GM13977 (cell line): Measurements from ENCODE around the gene CPSF4L.

Experiments
- DNase-seq: peaks from one replicate; pipeline ENCODE4 v3.0.0; 2012; ENCODE audit warnings: low spot score
- in situ Hi-C: fragments of 300-500 bp; cut with MboI; formaldehyde crosslinking; loops from one replicate; pipeline ENCODE4 v1.12.0; 2022; ENCODE audit warnings: low sequenced_read_pairs, low pct_unique_long_range_greater_than_20kb, mixed read lengths, inconsistent platforms; ENCODE audit not compliant: unreplicated experiment
- TF ChIP-seq, protein P1 (sequence below): IDR thresholded peaks from 2 replicates; pipeline ENCODE4 v1.5.1; 2012; ENCODE audit warnings: mild to moderate bottlenecking, control low read depth; ENCODE audit not compliant: insufficient read depth; ENCODE audit errors: extremely low read depth, missing control alignments

The CPSF4L gene

DNA sequence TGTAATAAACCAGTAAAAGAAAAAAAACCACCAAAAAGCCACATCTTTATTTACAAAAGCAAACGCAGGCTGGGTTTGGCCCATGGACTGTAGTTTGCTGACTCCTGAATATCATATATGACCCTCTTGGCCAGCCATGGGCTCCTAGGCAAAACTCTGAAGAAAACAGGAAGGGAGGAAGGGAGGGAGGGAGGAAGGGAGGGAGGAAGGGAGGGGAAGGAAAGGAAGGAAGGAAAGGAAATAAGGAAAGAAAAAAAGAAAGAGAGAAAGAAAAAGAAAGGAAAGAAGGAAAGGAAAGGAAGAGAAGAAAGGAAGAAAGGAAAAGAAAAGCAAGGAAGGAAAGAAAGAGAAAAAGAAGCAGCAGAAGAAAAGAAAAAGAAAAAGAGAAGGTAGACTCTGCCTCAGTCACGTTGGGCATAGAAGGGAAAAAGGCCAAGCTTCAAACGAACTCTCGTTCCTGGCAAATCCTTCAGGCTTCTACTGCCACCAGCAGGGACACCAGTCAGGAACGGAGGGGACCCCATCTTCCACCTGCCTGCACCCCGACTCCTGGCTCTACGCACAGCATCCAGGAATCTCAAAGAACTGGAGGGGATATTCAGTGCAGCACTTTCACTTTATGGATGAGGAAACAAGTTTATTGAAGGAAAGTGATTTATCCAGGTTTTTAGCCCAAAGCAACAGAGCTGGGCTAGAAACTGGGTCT, 28.0 kb upstream of the CPSF4L start:
- TF ChIP-seq, protein P1, sequence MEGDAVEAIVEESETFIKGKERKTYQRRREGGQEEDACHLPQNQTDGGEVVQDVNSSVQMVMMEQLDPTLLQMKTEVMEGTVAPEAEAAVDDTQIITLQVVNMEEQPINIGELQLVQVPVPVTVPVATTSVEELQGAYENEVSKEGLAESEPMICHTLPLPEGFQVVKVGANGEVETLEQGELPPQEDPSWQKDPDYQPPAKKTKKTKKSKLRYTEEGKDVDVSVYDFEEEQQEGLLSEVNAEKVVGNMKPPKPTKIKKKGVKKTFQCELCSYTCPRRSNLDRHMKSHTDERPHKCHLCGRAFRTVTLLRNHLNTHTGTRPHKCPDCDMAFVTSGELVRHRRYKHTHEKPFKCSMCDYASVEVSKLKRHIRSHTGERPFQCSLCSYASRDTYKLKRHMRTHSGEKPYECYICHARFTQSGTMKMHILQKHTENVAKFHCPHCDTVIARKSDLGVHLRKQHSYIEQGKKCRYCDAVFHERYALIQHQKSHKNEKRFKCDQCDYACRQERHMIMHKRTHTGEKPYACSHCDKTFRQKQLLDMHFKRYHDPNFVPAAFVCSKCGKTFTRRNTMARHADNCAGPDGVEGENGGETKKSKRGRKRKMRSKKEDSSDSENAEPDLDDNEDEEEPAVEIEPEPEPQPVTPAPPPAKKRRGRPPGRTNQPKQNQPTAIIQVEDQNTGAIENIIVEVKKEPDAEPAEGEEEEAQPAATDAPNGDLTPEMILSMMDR = no peak
- in situ Hi-C loops = no loop called here
- DNase-seq = no peak

DNA sequence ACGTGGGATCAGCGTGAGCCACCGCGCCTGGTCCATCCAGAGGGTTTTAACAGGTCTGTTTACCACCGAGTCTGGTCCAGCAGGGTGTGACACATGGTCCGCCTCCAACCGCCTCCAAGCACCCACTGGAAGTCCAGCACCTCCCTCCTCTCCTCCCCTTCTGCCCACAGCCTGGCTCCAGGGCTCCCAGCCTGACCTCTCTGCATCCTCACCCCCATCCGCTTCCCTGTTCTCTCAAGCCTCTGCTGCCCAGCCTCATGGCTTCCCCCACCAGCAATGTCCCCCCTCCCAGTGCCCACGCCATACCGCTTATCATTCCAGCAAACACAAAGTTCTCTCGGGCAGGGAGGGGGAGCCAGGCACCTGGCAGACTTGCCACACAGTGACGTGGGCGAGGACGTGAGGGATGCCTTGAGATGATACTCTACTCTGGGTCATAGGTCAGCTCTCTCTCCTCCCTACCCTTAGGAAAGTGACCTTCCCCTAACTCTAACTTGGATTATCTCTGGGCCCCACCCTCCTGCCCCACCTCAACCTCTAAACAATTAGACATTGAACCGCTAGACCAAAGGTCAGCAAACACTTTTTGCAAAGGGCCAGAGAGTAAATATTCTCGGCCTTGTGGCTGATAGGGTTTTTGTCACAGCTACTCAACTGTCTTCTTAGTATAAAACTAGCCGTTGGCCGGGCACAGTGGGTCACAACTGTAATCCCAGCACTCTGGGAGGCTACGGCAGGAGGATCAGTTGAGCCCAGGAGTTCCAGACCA, 27.0 kb upstream of the CPSF4L start:
- TF ChIP-seq, protein P1 = no peak
- no peak for DNase-seq
- in situ Hi-C loops = no loop called here

DNA sequence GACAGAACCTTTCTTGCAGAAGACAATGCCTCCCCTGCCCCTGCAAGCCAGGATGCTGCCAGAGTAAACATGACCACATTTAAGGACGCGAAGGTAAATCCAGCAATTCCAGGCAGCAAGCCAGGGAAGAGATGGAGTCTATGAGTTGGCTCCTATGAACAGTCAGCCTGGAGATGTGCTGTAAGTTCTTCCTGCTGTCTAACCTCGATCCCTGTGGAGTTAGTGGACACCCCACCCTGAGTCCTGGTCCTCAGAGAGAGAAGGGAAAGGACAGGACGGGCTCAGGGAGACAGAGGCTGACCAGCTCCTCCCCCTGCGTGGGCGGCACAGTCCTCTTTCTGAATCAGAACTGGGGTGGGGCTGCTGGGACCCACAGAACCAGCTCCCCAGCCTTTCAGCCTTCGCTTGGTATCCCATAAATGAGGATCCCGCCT, 25.2 kb upstream of the CPSF4L start:
- TF ChIP-seq, protein P1 = no peak
- in situ Hi-C loops = no loop called here
- DNase-seq = no peak

DNA sequence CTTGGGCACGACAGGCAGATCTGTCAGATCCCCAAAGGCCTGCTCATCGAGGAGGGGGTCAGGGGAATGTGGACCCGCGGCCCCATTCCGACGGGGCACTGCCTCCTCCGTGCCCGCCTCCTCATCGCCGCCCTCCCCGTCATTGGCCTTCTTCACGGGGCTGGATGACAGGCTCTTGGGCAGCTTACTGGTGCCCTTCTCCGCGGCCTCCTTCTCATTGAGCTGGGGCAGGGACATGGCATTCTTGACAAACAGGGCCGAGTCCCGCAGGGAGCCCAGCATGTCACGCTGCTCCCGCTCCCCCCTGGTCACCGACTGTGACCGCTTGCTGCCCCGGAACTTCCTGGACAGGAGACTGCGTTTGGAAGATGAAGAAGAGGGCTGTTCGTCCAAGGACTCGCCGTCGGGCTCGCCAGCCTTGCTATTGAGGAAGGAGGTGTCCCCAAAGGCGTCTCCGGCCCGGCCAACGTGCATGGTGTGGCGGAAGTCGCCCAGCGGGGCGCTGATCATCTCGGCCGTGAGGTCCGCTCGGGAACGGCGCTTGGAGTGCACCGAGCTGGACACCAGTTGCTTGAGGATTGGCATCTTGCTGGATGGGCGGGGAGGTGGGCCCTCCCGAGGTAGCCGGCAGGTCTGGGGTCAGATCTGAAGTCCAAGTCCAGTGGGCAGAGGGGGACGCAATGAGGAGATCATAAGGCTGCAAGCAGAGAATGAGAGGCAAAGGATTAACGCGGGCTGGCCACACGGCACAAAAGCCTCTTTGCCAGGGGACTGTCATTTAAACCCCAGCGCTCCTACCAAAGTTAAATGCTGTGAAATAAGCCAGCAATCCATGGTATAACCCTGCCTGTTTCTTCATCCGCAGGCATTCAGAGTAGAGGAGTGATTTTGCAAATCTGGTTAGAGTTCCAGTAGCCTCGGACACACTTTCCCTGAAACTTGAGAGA, 24.5 kb upstream of the CPSF4L start:
- no peak for DNase-seq
- in situ Hi-C loops = no loop called here
- TF ChIP-seq, protein P1 = no peak

DNA sequence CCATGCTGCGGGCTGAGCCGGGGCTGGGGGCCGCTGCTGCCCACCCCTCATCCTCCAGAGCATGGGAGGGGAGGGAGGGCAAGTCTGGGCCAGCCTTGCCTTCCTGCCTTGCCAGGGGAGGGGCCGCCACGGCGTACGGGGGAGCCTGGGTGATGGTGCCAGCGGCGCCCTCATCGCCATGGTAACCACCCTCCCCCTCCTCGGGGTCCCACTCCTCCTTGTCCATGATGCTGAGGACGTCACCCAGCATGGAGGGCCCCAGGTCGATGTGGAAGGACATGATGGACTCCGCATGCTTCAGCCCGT, 23.9 kb upstream of the CPSF4L start:
- TF ChIP-seq, protein P1 = no peak
- no peak for DNase-seq
- in situ Hi-C loops = no loop called here

DNA sequence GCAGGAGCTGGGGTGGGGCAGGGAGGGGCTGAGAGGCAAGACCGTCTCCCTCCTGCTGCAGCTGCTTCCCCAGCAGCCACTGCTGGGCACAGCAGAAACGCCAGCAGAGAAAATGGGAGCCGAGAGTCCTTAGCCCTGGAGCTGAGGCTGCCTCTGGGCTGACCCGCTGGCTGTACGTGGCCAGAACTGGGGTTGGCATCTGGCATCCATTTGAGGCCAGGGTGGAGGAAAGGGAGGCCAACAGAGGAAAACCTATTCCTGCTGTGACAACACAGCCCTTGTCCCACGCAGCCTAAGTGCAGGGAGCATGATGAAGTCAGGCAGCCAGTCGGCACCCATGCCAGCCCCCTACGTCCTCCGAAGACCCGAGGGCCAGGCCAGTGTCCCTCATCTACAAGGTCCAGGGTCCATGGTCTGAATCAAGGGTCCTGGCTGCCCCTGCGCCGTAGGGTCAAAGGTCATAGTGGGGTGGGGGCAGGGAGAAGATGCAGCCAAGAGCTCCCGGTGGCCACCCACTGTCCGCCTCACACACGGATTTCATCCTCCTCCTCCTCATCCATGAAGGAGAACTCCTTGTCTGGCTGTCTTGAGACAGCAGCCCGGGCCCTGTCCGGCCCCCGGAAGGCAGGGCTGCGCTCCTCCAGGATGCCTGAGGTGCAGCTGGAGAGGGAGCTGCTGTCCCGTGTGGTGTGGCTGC, 23.4 kb upstream of the CPSF4L start:
- in situ Hi-C loops = no loop called here

More for the DNA sequence above, 23.4 kb upstream of the CPSF4L start:
- TF ChIP-seq, protein P1 = no peak
- no peak for DNase-seq
